OCI-LY7 (cell line): ENCODE measurements around the gene CD8A.
"Not testable (repeated sequence)": the region's sequence is repeated elsewhere in the genome, so short reads cannot be mapped to it uniquely, and the experiment has no call there.

Source experiments
- EZH2phosphoT487 ChIP-seq: fragments of 200-600 bp; sonication (generic); IDR thresholded peaks from 2 replicates; pipeline ENCODE4 v1.6.1; 2018; ENCODE audit warnings: low read depth, borderline replicate concordance, mild to moderate bottlenecking, mixed run types, antibody characterized with exemption, low read length, moderate library complexity, mixed read lengths
- TF ChIP-seq, protein P1 (sequence below): fragments of 200-600 bp; sonication (generic); conservative IDR thresholded peaks from 2 replicates; pipeline ENCODE4 v1.5.1; 2014; ENCODE audit warnings: mild to moderate bottlenecking, antibody characterized with exemption, low read length, moderate library complexity, mixed read lengths

DNA sequence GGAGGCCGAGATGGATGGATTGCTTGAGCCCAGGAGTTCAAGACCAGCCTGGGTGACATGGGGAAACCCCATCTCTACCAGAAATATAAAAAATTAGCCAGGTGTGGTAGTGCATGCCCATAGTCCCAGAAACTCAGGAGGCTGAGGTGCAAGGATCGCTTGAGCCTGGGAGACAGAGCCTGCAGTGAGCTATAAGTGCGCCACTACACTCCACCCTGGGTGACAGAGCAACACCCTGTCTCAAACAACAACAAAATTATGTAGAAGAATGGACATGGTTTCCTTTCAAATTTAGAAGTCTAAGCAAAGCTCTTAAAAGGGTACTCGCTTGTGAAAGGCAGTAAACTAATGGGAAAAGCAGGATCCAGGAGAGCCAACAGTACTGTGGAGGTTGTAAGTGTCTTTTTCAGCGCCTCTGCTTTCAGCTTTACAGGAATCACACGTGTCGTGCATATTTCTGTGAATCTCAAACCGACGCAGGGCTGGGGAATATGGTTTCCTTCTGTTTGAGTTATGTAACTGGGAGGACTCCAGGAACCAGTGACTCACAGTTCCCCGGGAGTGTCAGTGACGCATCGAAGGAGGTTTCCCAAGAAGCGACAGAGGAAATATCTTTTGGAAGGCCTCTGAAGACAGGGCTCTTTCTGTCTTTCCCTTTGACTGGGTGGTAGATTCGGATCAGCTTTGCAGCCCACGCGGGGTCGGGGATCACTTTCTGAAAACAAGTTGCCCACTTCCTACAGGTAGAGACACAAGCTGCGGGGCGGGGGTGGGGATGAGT lies 46.4 kb upstream of the CD8A start:
- TF ChIP-seq, protein P1, sequence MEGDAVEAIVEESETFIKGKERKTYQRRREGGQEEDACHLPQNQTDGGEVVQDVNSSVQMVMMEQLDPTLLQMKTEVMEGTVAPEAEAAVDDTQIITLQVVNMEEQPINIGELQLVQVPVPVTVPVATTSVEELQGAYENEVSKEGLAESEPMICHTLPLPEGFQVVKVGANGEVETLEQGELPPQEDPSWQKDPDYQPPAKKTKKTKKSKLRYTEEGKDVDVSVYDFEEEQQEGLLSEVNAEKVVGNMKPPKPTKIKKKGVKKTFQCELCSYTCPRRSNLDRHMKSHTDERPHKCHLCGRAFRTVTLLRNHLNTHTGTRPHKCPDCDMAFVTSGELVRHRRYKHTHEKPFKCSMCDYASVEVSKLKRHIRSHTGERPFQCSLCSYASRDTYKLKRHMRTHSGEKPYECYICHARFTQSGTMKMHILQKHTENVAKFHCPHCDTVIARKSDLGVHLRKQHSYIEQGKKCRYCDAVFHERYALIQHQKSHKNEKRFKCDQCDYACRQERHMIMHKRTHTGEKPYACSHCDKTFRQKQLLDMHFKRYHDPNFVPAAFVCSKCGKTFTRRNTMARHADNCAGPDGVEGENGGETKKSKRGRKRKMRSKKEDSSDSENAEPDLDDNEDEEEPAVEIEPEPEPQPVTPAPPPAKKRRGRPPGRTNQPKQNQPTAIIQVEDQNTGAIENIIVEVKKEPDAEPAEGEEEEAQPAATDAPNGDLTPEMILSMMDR = not testable (repeated sequence)
- not testable (repeated sequence) for TF ChIP-seq EZH2phosphoT487
